ENCODE measurements around the gene SLC35F1. TPM values are rescaled to one million over a fixed set of nuclear protein-coding genes. Genes with fewer than 3 reads are reported as not detected.

SLC35F1 gene
- total RNA-seq, 1 experiment from 2014 or later: 0.17 TPM

- no peak for DNase-seq (ENCODE audit: low read depth)
Observed at GRCh38 chr6:118122801-118123200, 215.7 kb downstream of the SLC35F1 start.

- no peak for DNase-seq (ENCODE audit: low read depth)
Observed at GRCh38 chr6:118123503-118124037, 216.5 kb downstream of the SLC35F1 start.

- DNase-seq (ENCODE audit: low read depth): no peak
Observed at GRCh38 chr6:118124851-118125250, 217.8 kb downstream of the SLC35F1 start.

- DNase-seq (ENCODE audit: low read depth): no peak
Observed at GRCh38 chr6:118128755-118129154, 221.7 kb downstream of the SLC35F1 start.

GRCh38 chr6:118134206-118134605 lies 227.1 kb downstream of the SLC35F1 start:
- no peak for DNase-seq (ENCODE audit: low read depth)

- DNase-seq (ENCODE audit: low read depth): no peak
Observed at GRCh38 chr6:118134736-118135135, 227.7 kb downstream of the SLC35F1 start.

GRCh38 chr6:118135371-118135770 lies 228.3 kb downstream of the SLC35F1 start:
- no peak for DNase-seq (ENCODE audit: low read depth)

- DNase-seq (ENCODE audit: low read depth): no peak
Observed at GRCh38 chr6:118141211-118141610, 234.1 kb downstream of the SLC35F1 start.

- DNase-seq (ENCODE audit: low read depth): no peak
Observed at GRCh38 chr6:118146584-118146983, 239.5 kb downstream of the SLC35F1 start.

GRCh38 chr6:118147511-118147910 lies 240.4 kb downstream of the SLC35F1 start:
- no peak for DNase-seq (ENCODE audit: low read depth)

GRCh38 chr6:118148561-118148960 lies 241.5 kb downstream of the SLC35F1 start:
- DNase-seq (ENCODE audit: low read depth): no peak

- DNase-seq (ENCODE audit: low read depth): no peak
Observed at GRCh38 chr6:118152524-118152923, 245.5 kb downstream of the SLC35F1 start.

- no peak for DNase-seq (ENCODE audit: low read depth)
Observed at GRCh38 chr6:118161343-118161742, 254.3 kb downstream of the SLC35F1 start.

GRCh38 chr6:118163542-118163941 lies 256.5 kb downstream of the SLC35F1 start:
- no peak for DNase-seq (ENCODE audit: low read depth)

GRCh38 chr6:118165500-118165899 lies 258.4 kb downstream of the SLC35F1 start:
- no peak for DNase-seq (ENCODE audit: low read depth)

GRCh38 chr6:118168421-118168820 lies 261.4 kb downstream of the SLC35F1 start:
- no peak for DNase-seq (ENCODE audit: low read depth)

GRCh38 chr6:118171852-118172251 lies 264.8 kb downstream of the SLC35F1 start:
- no peak for DNase-seq (ENCODE audit: low read depth)

- DNase-seq (ENCODE audit: low read depth): no peak
Observed at GRCh38 chr6:118174071-118174470, 267.0 kb downstream of the SLC35F1 start.

GRCh38 chr6:118177720-118178119 lies 270.7 kb downstream of the SLC35F1 start:
- no peak for DNase-seq (ENCODE audit: low read depth)

- no peak for DNase-seq (ENCODE audit: low read depth)
Observed at GRCh38 chr6:118179048-118179447, 272.0 kb downstream of the SLC35F1 start.

- DNase-seq (ENCODE audit: low read depth): peak; percentile 14
Observed at GRCh38 chr6:118186672-118187567, 279.9 kb downstream of the SLC35F1 start.

- no peak for DNase-seq (ENCODE audit: low read depth)
Observed at GRCh38 chr6:118187568-118188164, 280.6 kb downstream of the SLC35F1 start.

GRCh38 chr6:118188561-118188960 lies 281.5 kb downstream of the SLC35F1 start:
- no peak for DNase-seq (ENCODE audit: low read depth)
